ENCODE data around the gene COL4A2.

The COL4A2 gene

DNA sequence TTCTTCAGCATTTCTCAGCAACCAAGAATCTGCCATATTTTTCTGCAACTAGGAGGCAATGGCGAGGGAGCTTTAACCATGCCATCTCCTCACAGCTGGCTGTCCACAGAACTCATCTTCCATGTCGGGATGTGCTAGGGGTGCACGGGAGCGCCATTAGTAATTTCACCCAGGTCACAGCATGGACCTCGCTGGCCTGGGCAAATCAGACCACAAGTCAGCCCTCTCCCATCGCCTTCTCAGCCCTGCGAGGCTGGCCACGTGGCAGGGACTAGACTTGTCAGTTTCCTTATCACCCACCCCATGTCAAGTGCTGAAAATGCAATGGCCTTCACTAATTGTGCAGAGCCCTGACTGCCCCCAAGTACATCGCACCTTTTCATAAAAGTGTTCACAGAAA, 15.8 kb upstream of the COL4A2 start:
- no peak for DNase-seq

DNA sequence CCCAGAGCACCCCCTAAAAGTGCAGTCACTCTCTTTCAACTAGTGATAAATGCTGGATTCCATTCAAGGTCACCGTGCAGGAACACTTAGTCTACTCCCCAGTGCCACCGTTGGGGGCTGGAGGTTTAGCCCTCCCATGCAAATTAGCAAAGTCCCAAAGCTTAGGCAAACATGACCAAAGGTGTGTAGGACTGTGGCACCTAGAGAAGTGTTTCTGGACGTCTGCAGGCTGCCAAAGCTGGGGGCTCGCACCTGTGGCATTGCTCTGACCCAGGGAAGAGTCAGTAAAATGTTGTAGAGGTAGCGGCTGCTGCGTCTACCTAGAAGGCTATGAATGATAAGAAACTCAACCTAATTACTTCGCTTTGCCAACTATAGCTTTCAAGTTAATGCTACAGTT, 14.0 kb upstream of the COL4A2 start:
- DNase-seq, result no peak

DNA sequence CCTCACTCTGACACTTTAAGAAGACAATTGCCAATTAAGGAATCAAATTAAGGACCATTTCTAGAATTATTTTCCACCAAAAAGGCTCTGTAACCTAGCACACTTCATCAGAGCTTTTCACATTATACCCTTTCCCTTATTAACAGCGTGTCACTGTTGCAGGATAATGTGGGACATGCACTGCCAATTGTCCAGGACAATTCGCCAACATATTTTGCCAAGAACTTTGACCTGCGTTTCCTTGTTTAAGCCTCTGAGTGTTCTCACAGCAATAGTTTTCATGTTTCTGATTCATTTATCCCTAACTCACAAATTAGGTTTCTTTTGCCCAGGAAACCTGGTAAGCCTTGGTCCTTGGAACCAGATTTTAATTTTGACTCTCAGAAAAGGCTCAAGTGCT, 13.4 kb upstream of the COL4A2 start:
- DNase-seq, result no peak

DNA sequence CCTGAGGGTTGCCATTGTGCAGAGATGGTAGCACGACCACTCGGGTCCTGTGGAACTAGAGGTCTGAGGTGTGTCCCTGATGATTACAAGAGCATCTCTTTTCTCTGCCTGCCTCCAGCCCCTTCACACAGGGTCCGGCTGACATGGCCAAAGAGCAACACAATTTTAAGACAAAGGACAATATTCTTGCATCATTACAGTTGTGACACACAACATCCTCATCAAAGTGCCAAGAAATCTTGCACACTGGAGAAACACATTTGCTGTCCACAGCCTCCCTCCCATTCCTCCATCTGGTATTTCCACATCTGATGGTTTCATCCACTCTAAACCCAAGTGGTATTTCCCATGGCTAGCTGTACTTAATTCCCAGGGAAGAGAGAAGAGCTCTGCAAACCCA, 12.9 kb upstream of the COL4A2 start:
- DNase-seq, result no peak

DNA sequence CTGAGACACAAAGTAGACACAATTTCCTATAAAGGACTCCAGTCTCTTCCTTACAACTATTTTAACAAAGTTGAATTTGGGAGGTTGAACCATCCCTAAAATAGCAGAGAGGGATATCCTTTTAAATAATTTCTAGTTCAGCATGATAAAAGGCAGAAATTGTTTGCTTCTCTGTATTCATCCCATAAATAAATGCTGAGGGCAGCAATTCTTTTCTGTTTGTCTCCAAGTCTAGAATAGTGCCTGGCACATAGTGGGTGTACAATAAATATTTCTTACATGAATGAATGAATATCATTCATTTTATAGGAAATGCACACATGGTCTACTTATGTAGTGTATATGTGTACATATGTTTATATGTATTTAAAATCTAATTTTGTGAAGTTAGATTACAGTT, 12.5 kb upstream of the COL4A2 start:
- no peak for DNase-seq

DNA sequence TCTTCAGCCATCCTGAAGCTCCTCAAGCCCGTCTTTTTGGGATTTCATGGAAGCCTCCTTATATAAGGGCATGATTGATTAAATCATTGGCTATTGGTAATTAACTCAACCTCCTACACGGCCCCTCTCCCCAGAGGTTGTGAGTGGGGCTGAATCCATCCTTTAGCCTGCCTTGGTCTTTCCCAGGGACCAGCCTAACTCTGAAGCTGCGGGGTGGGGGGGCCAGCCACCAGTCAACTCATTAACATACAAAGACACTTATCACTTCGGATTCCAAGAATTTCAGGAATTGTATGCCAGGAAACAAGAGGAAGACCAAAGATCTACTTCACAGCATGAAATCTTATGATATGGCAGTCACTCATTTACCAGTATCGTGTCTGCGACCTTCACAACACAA, 10.1 kb upstream of the COL4A2 start:
- DNase-seq, result no peak

DNA sequence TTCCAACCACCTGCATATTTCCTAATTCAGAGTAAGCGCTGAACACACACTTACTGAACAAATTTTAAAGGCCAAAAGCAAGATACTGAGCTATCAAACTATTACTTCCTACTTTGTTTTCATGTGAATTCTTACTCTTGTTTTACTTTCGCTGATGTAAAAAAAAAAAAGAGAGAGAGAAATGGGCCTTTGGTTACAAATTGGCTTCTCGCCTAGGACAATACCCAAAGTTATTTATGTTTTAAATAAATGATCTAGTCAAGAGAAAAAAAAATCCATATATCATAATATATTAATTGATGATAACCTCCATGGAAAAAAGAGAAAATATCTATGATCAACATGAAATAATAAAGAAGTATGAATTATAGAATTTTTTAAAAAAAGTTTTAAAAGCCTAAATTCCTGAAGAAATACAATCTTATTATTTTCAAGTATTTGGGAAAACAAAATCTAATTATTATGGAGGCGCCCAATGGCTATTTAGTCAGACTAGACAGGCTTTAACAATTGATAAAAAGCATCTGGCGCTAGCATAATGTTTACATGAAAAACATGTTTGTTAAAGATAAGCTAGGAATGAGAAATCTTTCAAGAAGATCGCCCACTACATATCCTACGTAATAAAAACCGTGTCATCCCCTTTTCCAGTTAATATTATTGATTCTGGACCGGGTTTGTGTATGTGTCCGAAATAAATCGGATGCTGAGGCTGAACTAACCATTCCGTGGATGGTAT, 9.1 kb upstream of the COL4A2 start:
- DNase-seq, result no peak

DNA sequence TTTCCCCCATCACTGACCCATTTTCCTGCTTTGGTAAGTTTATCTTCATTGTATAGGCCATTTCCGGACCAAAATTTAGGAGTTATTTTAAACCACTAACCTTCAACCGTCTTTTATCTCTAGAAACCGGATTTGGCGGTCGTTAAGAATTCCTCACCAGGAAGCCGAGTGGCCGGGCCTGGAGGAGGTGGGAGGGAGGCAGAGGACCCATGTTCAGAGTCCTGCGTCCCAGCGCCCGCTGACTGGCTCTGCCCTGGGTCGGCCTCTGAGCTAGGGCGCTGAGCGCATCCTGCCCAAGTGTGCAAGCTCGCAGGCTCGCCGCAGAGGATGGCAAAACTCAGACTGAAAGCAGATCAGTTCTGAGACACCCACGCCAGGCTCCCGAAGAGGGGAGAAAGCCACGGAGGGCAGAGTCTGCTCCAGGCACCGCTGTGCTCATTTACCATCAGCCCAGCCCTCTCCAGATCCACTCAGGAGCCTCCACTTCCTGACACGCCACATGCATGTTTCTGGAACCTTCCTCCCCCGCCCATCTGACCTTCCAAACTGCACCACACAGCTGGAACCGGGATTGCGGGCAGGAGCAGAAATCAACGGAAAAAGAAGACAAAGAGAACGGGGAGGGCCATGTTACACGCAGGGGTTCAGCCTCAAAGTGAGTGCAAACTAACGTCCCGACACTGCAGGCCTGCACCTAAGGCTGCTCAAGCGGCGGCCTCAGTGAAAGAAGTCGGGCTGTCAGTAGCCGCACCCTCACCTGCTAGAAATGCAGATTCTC, 8.4 kb upstream of the COL4A2 start:
- no peak for DNase-seq

DNA sequence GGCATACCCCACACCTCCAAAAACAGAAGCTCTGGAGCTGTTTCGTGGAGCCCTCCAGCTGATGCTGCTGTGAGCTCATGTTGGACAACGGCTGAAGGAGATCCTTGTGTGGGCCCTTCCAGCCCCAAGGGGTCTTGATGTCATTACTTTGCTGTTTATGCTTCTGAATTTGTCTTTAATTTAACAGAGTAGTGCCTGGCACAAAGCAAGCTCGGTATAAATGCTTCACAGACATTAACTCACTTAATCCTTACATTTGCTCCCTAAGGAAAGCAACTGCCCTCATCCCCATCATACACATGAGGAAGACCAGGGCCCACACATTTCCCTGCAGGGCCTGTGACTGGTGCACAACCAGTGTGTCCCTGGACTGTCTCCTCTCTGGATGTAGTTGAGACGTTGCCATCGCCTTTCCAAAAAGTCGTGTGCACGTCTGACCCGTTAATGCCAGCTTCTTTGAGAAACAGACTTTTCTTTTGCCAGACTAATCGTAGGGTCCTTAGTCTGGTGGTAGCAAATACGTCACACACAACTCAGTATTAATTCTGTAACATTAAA, 7.7 kb upstream of the COL4A2 start:
- no peak for DNase-seq

DNA sequence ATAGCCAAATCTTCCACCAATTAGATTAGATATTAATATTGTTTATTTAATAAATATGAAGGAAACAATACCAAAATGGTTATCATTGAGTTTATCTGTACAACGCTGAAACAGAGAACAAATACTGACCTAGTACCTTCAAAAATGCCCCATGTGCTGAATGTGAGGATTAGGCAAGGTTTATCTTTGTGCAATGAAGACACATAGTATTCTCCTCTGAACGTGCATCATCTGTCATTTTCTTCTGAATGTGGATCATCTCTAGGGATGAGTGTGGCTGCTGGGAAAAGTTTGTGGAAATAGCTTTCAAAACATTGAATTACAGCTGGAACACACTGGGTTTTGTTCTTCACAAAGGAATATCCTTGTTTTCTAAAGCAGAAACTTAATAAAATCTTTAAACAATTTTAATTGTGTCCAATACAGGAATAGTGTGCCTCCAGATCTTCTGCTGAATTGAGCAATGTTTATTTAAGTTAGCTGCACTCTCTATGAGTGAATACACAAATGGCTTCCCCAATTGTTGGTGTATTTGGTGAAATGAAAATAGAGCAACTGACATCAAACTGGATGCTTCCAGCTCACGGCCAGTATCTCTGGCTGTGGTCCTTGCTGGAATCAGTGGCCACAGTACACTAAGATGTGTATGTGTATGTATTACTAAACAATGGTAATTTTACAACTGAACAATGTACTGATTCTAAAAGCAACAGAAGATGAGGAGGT, 6.8 kb upstream of the COL4A2 start:
- DNase-seq, result no peak

DNA sequence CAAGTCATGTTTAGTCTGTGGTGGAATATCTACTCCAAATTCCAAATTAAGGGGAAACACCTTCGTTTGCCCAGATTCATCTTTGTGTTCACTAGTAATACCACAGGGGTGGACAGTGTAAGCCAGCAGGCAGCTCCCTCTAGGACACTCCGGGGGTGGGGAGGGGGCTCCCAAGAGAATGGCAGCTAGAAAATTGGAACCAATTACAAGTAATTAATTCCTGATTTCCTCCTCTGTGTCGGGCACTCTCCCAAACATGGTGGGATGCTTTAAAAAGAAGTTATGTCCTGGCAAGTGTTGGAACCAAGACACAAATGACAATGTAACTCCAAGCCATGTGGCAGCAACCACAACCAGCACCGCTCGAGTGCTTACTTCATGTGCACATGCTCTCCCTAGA, 6.0 kb upstream of the COL4A2 start:
- DNase-seq, result no peak

DNA sequence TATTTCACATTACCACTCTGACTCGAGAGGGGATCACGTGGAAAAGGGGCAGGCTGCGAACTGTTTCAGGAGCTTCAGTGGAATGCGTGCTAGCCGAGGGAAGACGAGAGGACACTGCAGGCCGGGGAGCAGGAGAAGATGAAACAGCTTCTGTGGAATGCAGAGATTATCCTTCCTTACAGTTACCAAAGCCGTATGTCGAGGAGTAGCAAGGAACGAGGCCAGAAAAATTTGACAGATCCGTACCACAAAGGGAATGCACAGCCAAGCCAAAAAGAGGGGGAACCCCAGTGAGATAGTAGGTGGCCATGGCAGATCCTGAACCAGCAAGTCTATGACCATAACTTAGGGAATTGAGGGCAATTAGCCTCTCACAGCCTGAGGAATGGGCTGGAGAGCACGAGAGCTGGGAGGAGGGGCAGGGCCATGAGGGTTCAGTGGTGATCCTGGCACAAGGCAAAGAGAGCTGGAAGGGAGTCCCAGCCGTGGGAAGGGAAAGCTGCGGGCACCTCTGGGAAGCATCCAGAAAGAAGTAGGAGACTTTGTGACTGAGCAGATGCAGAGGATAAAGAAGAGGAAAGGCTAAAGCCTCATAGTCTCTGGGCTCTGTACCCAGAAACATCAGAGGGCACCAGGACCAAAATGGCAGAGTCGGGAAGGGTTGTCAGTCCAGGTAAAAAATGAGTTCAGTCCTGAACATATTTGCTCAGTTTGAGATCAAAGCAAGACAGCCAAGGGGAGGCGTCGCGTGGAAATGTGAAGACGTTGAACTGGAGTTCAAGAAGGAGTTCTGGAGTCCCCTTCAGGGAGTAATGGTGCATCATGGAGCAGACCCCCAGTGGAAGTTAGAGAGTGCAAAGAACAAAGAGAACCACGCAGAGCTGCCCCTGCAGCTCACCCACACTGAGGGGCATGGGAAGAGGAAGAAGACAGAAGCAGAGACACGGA, 5.2 kb upstream of the COL4A2 start:
- no peak for DNase-seq

DNA sequence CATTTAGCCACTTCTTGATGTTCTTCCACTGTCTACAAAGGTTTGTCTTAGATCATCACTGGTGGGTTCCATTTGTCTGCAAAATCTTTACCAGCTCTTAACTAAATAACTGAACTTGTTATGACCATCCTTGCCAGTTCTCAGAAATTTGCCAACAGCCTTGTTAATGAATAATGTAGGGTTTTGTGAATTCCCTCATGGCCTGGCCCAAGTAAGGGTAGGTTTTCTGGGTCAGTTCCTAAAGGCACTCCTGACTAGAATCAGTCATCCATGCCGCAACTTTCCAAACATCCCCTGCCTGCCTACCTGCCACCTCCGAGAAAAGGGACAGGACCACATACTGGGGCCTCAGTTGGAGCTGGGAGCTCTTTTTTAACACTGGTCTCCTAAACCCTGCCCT, 4.1 kb upstream of the COL4A2 start:
- no peak for DNase-seq

DNA sequence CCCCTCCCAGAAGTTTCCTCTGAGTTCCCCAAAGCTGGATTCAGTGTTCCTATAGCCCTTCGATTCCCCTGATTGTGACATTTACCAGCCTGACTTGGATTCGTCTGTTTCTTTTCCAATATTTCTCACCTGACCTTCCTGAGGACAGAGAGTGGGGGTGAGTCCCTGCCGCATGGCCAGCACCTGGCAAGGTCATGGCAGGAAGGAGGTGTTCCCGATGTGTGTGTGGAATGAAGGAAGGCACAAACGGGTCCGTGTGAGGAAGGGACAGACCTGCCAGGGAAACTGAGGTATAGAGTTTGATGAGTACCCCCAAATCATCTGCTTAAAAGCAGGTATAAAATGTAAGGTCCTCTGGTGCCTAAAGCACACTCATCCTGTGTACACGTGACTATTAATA, 3.4 kb upstream of the COL4A2 start:
- DNase-seq, result no peak

DNA sequence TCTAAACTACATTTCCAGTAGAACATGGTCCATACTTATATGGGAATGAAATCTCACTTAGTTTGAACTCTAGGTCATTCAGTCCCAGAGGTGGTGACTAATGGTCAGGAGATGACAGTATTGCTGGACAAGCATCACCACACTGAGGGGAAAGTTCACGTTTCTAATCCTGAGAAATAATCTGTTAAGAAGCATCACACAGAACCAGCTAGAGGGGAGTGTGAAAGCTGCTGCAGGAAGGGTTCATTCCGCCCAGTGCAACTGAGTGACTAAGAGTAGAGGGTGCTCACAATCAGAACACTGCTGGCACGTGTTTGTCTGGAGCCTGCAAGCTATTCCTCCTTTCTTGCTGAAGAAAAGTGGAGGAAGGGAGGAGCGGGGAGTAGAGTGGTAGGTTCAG, 2.8 kb upstream of the COL4A2 start:
- DNase-seq, result no peak

DNA sequence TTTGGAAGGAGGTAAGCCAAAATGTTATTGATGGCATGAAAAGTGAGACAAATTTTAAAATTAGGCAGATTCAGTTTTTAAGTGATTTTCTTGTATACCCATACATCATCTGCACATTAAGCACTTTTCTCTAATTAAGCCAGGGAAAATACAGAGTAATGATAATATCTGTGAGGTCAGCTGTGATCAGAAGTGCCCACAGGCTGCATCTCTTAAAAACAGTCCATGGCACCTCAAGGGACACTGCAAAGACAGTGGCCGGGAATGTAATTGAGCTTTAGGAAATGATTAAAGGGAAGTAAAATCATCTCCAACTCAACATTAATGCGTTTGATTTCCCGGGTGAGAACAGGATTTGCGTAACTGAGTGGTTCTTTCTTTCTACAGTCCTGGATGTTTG, 2.1 kb upstream of the COL4A2 start:
- DNase-seq, result no peak

DNA sequence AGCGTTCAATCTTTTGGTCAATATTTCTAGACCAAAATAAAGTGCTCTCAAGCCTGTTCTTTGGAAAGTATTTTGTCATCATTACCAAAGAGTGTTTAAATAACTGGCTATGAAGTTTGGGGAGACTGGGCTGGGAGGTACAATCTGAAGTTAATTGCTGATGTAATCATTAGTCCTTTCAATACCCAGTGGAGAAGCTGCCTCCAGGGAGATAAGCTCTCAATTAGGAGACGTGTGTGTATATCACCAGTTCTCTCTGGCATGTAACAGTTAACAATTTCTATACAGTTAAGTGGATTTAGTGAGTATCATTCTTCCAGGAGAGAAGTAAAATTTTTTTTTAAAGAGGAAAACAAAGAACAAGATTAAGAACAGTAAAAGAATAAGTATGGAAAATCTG, 1.5 kb upstream of the COL4A2 start:
- no peak for DNase-seq

DNA sequence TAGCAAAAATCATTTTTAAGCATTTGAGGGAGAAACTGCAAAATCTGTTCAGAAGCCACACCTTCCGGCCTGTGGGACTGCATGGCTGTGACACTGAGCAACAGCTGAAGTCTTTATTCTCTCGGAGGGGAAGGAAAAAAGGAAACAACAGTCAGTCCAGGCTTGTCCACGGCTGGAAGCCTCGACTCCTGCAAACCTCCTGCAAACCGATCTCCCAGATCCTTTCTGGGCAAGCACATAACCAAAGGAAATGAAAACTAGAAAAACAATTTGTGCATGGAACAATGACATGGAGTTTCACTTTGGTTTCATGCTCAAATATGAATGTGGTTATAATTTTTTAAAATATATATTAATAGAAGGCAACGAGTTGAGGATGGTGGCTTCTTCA, 1.1 kb upstream of the COL4A2 start:
- DNase-seq, result no peak

DNA sequence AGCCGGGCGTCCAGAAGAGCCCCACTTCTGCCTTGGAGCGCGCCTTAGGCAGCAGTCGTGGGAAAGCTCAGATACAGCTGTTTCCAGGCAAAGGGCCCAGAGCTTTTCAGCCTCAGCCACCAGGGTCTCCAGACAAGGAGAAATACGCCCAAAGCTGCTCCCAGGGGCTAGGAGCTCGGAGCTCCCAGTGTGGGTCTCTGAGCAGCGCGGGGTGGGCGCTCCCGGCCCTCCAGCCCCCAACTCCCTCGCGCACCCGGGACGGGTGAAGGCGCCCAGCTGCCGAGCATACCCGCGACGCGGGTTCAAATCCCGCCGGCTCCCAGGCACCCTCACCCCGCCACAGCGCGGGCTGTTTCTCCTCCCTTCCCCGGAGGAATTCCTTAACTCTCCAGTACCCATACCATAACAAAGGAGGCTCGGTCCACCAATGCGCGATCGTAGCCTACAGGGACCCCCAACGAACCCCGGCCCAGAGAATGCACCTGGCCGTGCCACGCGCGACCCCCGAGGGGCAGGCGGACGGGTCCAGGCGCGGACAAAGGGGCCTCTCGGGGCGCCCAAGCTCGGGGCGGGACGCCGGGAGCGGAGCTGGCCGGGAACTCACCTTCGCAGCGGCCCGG, 634 bp upstream of the COL4A2 start:
- no peak for DNase-seq

DNA sequence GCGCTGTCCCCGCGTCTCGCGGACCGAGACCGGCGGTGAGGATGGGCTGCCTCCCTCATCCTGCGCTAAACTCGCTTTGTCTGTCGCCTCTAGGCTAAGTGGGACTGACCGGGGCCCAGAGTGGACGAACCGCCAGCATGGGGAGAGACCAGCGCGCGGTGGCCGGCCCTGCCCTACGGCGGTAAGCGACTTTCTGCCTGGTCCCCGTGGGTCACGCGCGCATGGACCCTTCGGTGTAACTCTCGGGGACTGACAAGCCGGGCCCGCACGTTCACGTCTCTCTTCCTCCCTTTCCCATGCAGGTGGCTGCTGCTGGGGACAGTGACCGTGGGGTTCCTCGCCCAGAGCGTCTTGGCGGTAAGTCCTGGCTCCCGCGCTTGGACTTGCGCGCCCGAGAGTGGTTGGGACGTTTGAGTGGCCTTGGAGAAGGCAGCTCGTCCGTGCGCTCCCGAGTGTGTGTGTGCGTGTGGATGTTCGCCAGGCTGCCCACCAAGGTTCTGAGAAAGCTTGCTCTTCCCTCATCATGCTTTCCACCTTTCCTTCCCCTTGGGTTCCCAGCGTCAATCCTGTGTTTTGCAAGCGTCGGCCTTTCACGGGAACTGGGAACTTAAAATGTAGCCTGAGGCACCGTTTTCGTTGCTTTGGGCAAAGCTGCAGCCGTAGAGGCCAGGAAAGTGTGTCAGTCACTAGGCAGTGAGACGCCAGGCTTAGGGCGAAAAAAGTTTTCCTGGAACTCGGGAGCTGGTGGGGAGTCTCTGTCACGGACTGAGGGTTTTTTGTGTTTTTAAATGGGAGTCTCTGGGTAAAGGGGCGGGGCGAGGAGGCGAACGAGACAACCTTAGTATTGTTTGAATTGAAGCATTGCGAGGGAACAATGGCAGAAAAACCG, 927 bp downstream of the COL4A2 start:
- DNase-seq, result no peak
